Measurements from ENCODE around the gene GJC2. TPM values are rescaled to one million over a fixed set of nuclear protein-coding genes. Genes with fewer than 3 reads are reported as not detected.

GJC2 gene
- total RNA-seq, 1 donor from 2014 or later: 2.5 TPM

DNA sequence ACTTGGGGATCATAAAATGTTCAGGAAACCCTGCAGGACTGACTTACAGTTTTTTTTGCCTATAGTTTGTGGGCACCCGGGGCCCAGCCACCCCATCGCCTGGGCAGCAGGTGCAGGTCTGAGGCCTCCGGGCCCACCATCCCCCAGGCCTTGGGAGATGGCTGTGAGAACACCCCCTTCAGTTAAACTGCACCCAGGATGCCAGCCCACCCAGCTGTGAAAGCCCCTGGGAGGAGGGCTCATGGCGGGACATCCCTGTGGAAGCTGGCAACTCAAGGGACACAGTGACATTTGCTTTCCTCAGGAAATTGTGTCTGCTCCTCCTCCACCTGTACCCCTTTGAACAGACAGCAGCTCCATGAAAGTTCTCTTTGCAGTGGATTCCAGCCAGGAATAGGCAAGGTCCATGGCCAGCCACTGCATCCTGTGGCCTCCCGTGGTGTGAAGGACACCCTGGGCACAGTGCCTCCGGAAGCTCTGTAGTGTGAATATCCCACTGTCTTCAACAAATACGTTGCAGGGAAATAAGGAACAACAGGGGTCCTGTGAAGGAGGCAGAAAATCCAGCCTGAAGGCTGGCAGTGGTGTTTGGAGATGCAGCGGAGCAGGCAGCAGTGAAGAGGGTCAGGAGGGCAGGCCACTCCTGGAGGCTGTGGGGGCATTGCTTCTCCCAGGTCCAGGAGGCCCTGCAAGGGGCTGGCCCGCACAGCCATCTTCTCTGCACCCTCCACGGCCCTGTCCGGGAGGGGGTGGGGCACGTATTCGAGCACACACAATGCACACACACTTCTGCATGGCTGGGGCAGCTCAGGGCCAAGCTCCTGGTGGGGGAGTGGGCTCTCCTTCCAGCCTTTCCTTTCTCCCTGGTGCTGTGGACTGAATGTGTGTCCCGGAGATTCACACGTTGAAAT lies 56.1 kb downstream of the GJC2 start:
- peaks cover 14% of the 10 kb centered on the region for H3K27me3 Mint-ChIP-seq (ENCODE audit: low read depth)
- TF ChIP-seq CTCF (IDR thresholded peaks at IDR 0.05; ENCODE audit: unreplicated experiment): no peak
- no peaks in the 10 kb centered on the region for H3K9me3 Mint-ChIP-seq
- H3K36me3 Mint-ChIP-seq: no peaks in the 10 kb centered on the region
- peaks cover 2% of the 10 kb centered on the region for H3K4me1 Mint-ChIP-seq
- H3K4me3 Mint-ChIP-seq: no peak overlapping the region
- no peak overlapping the region for H3K27ac Mint-ChIP-seq
- DNase-seq (ENCODE audit: low spot score in 2 of 2, unreplicated experiment in 2 of 2): no peak

- H3K27me3 Mint-ChIP-seq (ENCODE audit: low read depth): peaks cover 14% of the 10 kb centered on the region
- no peaks in the 10 kb centered on the region for H3K36me3 Mint-ChIP-seq
- TF ChIP-seq CTCF (IDR thresholded peaks at IDR 0.05; ENCODE audit: unreplicated experiment): no peak
- H3K27ac Mint-ChIP-seq: no peak overlapping the region
- H3K9me3 Mint-ChIP-seq: no peaks in the 10 kb centered on the region
- DNase-seq (ENCODE audit: low spot score in 2 of 2, unreplicated experiment in 2 of 2): no peak
- peaks cover 2% of the 10 kb centered on the region for H3K4me1 Mint-ChIP-seq
- no peak overlapping the region for H3K4me3 Mint-ChIP-seq
Measured at GRCh38 chr1:228206582-228207351, 57.0 kb downstream of the GJC2 start.

DNA sequence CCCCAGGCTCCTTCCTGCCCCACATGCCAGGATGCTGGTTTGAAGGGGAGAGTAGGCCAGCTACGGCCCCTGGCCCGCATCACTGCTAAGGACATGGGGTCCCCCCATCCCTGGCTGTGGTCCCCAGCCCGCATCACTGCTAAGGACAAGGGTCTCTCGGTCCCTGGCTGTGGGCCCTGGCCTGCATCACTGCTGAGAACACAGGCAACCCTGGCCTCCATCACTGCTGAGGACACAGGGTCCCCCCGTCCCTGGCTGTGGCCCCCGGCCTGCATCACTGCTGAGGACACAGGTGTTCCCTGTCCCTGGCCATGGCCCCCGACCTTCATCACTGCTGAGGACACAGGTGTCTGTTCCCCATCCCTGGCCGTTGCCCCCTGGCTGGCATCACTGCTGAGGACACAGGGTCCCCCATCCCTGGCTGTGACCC lies 57.7 kb downstream of the GJC2 start:
- no peak overlapping the region for H3K27ac Mint-ChIP-seq
- peaks cover 2% of the 10 kb centered on the region for H3K4me1 Mint-ChIP-seq
- no peaks in the 10 kb centered on the region for H3K36me3 Mint-ChIP-seq
- no peak overlapping the region for H3K4me3 Mint-ChIP-seq
- DNase-seq (ENCODE audit: low spot score in 2 of 2, unreplicated experiment in 2 of 2): no peak
- no peak for TF ChIP-seq CTCF (IDR thresholded peaks at IDR 0.05; ENCODE audit: unreplicated experiment)
- no peaks in the 10 kb centered on the region for H3K9me3 Mint-ChIP-seq
- H3K27me3 Mint-ChIP-seq (ENCODE audit: low read depth): peaks cover 14% of the 10 kb centered on the region

GRCh38 chr1:228207851-228208821 lies 58.4 kb downstream of the GJC2 start, which contains the start of gene OBSCN:
OBSCN (plus strand) TSS chr1:228208044; CDS start chr1:228211784, 3,740 bp downstream.
- peaks cover 2% of the 10 kb centered on the region for H3K4me1 Mint-ChIP-seq
- no peak within 1 kb of the TSS for H3K27ac Mint-ChIP-seq
- no peaks in the 10 kb centered on the region for H3K36me3 Mint-ChIP-seq
- no peak within 1 kb of the TSS for H3K4me3 Mint-ChIP-seq
- H3K9me3 Mint-ChIP-seq: no peaks in the 10 kb centered on the region
- peaks cover 13% of the 10 kb centered on the region for H3K27me3 Mint-ChIP-seq (ENCODE audit: low read depth)
- DNase-seq (ENCODE audit: low spot score in 2 of 2, unreplicated experiment in 2 of 2): no peak
- no peak for TF ChIP-seq CTCF (IDR thresholded peaks at IDR 0.05; ENCODE audit: unreplicated experiment)
